ENCODE measurements around the gene ARHGAP26.

Gene ARHGAP26

DNA sequence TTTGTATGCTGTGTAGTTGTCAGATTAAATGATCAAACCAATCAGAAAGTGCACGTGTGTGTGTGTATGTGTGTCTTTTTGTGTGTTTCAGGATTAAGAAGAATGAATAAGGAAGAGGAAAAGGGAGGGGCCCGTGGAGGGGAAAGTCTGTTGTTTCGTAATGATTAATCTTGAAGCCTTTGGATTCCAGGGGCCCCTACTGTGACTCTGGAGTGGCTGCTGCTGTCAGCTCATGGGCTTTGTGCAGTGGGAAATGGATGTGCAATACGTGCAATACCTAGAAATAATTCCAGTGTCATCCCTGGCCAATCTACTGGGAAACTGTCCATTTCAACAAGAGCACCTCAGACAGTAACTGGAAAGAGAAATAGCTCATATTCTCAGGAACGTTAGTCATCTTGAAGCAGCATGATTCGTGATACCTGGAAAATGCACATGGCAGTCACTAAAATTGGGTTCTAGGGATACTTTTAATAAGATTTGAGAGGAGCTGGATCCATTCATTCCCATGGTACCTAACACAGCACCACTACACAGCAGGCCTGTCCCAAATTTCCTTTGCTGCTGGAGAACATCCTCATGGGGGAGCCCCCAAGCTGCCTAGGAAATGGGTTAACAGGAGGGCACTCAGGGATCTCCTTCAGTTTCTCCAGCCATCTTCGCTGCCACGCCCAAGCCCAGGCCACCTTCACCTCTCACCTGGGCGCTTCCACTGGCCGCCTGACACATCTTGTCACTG lies 447.1 kb downstream of the ARHGAP26 start:
- no peak for DNase-seq

DNA sequence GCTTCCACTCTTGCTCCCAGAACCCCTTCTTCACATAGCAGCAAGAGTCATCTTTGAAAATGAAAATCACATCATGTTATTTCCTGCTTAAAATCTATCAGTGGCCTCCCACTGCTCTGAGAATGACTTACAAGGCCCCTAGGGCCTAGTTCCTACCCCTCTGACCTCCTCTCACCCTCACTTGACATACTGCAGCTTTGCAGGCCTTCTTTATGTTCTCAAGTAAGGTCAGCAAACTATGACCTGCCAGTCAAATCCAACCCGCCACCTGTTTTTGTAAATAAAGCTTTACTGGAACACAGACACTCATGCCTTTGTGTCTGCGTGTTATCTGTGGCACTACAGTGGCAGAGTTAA lies 447.6 kb downstream of the ARHGAP26 start:
- DNase-seq, result no peak

DNA sequence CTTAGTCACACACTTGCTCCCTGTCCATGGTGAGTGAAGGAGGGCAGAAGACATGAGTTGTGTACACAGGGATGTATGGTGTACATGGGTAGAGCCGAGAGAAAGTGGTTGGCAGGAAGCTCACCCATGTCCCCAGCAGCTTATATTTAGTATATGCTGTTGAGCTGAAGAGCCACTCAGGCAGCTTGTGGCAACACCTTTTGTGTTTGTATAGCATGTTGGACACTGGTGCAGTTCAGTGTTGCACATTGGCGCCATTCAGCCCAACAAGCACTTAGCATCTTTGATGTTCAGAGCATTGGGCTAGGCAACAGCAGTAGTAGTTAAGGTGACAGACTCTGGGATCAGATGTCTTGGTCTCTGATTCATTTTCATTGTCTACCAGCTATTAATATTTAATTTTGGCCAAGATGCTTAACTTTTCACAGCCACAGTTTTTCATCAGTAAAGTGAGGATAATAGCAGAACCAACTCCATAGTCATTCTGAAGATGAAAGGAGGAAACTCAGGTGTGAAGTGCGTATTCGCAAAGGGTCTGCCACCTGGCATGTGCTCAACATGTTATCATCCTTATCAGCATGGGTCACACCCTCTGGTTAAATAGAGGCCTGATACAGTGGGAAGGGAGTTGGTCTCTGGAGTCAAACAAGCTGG lies 448.5 kb downstream of the ARHGAP26 start:
- DNase-seq, result peak; percentile 81

DNA sequence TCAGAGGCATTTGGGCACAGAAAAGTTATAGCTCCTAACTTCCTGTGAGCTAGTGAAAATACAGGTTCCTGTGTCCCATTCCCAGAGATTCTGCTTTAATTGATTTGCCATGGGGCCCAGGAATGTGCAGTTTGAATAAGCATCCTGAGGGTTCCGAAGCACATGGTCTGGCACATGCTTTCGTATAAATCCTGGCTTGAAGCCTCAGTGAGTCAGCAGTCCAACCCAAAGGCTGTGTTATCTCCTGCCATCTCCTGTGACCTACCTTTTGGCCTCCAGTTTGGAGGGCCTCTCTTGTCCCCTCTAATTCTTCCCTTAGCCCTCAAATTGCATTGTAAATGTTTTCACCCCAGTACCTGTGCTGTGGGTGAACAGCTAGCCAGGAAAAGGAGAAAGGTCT lies 449.5 kb downstream of the ARHGAP26 start:
- DNase-seq, result no peak

DNA sequence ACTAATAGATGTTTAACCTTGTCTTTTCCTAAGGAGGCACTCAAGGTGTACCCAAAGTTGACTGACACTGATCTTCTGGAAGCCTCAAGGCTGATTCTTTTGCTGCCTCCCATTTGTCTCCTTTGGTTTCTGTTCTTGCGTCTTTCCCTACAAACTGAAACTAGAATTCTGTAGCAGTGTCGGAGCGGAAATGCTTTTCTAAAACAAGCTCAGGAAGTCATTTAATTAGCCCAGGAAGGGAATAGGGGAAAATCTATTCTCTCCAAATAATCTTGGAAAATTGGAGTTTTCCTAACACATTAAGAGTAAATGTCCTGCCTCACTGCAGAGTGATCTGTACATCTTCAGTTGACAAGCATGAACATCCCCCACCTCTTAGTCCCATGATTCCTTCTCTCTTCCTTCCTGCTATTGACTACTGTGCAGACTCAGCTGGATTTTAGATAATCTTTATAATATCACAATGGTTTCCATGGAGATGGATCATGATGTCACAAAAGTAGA lies 450.6 kb downstream of the ARHGAP26 start:
- no peak for DNase-seq

DNA sequence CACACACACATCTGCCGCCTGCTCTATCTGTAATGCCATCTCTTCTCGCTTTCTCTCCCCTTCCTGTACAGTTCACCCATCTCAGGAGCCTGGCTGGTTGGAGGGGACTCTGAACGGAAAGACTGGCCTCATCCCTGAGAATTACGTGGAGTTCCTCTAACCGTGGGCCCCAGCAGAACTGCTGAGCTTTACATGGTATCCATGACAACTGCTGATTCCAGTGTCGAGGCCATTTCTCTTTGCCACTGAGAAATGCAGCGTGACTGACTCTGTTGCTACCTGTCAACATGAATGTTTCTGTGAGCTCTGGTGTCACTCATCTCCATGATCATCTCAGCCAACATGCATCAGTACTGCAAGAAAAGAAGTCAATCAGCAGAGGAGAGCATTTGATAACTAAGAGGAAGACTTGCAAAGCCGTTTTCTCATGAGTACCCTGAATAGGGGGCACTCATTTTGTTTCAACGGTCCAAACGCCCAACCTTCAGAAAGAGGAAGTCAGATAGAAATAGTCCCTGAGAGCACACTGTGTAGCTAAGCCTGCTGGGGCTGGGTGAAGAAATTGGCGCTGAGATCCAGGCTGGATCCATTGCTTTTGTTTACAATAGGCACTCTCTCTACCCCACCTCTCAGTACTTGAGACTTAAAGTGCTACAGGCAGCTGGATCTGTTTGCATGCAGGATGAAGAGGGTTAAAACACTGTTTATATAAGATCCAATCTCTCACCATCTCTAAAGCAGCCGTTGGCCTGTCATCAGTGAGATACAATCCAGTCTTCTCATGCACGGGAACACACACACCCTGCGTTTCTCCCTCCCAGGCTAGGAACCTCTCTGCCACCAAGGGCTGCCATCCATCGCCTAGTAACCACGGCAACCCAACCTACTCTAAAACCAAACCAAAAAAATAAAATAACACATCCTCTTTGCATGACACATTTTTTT lies 452.4 kb downstream of the ARHGAP26 start:
- peak; percentile 93 for DNase-seq

DNA sequence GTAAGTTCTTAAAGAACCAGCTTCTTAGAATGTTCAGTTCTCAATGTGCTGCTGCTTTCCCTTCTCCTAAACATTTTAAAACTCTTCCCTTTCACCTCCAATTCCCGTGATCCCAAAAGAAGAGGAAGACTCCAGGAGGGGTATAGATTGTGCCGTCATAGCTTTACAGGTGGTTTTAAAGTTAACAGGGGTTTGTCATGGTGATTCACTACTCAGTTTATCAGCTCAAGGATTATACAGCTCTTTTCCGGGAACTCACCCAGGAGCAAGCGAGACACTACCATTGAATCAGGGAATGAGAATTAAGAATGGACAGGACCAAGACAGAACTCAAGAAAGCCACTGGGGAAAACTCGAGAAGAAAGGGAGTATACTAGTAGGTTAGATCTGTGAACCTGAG lies 454.5 kb downstream of the ARHGAP26 start:
- no peak for DNase-seq

DNA sequence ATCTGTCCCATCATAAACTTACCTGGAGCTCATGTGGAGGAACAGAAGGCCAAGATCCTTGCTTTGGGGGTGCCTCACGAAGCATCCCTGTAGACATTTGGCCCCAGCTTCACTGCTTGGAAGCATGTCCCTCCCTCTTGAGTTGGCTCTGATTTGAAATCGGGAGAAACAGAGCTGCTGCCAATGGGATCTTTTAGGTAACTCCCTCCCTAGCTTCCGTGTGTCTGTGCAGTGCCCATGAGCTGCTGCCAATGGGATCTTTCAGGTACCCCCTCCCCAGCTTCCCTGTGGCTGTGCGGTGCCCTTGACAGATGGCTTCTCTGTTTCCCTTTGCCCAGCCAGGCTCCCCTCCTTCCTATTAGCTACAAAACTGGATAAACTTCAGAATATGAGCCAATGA lies 455.3 kb downstream of the ARHGAP26 start:
- no peak for DNase-seq

DNA sequence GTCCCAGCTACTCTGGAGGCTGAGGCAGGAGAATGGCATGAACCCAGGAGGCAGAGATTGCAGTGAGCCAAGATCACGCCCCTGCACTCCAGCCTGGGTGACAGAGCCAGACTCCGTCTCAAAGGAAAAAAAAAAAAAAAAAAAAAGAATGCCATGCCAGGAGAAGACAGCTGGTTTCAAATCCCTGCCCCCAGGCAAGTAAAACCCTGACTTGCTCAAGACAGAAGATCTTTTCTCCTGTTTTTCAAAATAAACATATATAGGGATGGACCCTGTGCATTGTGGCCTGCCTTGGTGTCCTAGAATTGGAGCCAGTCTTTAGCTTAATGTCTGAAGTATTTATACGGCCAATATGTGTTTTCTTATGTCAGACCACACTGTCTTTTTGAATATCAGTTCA lies 456.2 kb downstream of the ARHGAP26 start:
- no peak for DNase-seq

DNA sequence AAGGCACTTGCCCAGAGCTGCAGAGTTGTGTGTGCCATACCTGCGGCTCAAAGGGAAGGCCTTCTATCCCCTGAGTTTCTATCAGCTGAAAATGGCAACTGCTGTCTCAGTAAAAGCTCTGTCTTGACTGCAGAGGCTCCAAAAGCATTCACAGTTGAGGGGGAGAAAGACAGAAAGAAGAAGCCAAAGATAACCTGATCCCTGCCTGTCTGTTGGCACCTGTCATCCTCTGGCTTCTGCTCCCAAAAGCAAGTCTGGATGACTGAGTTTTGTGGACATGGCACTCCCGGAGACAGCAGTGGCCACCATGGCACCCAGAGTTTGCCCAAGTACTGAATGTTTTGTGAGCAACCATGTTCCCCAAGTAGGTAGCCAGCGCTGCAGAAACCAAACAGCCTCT lies 456.7 kb downstream of the ARHGAP26 start:
- no peak for DNase-seq

DNA sequence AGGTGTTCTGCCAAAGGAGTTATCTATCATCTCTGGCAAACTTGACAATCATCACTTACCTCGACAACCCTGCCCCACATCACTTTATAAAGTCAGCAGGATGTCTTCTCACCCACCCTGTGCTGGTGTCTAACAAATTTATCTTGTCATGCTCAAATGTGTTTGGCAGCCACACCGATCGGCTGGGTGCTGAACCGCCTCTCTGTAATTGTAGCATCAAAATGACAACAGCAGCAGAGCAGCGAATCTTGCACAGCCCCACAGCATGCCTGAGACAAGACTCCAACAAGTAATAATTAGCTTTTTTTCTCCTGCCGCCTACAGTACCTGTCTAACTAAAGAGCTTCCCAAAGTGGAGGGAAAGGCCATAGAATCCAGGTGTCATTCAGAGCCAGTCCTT lies 457.1 kb downstream of the ARHGAP26 start:
- DNase-seq, result no peak

DNA sequence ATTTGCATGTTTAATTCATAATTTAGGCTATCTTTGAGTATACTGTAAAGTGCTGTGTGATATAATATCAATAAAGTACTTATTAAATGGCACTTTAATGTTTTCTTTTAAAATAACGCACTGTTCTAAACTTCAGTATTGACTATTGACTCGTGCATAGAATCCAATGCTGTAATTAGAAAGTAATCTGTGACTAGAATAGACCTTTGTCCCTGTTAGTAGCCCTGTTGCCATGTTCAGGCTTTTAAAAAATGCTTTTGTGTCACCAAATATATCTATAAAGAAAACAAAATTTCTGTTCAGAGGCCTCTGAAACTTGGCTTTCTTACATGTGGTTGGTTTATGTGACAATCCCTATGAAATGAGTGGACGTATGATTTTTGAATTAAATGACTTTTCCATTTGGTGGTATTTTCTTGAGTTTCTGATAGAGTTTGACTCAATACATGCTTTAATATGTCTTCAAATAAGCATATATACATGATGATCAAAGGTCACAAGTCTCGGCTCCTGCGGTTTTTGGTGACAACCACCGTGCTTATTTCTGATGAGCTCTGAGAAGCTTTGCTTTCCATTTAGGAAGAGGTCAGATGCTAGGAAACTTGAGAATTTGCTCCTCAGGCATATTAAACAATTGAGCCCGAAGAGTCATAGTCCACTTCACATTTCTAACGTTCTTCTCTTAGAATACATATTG lies 458.6 kb downstream of the ARHGAP26 start:
- no peak for DNase-seq

DNA sequence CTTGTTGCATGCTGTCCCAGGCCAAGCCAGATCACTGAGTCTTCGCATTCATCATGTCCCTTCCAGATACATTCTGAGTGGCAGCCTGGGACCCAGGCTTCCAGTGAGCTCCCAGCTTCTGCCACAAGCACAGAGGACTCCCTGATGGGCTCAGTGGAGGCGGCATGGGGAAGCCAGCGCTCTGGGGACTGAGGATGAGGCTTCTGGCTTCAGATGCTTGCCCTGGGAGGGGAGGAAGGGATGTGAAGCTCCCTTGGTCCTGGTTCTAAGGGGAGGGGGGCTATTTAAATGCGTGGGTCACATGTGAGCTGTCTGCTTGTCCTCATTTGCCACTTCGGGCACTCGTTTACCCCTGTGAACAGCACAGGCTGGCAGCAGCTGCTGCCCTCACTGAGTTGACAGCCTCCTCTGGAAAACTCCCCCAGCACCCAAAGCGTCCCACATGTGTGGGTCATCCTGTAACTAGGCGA lies 459.3 kb downstream of the ARHGAP26 start:
- no peak for DNase-seq

DNA sequence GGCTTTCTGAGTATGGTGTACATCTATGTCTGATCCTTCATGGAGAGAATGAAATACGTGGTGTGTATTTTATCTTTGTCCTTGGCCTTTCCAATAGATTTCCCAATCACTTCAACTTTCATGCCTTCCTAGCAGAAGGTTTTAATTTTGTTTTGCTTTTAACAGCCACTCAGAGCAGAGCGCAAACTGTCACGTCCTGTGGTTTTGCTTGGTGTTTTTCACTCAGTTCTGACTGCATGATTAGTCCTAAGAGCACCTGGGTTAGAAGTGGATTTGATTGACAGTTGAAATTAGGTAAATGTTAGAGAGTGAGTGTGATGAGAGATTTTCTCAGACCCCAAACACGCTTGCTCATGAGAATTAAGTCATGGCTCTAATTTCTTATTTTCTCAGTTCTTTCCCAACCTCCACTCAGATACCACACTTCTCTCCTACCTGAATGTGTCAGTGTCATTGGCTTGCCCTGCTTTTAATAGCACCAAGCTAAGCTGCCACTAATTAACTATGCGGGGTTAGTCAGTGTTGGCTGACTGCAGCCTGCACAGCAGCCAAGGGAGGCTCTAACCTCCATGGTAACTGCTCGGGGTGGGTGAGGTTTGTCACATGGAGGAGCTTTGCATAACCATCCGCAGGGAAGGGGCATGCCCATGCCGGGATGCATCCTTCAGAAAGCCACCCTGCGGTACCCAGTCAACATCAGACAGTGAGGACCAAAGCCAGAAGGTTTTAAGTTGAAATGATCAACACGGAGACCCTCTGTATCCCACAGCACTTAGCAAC lies 459.9 kb downstream of the ARHGAP26 start:
- DNase-seq, result no peak

DNA sequence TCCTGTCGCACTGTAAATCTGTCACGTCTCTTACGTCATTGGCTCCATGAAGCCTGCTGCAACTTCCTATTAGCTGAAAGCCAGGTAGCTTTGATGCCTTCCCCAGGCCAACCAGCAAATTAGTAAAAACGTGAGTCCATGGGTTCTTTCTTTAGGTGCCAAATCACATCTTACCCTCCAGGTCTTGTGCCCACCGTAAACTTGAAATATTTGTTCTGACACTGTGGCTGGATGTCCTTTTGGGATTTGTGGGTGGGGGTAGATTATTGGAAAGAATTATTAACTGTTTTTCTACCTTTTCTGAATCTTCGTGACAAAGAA lies 460.5 kb downstream of the ARHGAP26 start:
- DNase-seq, result no peak

DNA sequence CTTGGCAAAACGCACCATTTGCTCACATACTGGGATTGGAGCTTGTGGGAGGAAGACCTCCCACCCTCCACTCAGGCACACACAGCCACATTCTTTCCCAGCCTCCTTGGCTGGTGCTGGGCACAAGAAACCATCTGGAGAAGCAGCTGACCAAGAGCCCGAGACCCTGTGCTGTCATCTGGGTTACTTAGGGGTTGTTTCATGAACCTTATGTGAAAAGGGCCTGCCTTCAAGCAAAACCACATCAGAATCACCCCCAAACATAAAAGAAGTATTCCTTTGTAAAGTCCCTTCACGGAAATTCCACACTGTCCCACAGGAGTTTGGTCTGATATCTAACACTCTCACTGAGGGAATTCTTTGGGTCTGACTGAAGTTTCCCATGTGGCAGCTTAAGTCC lies 461.2 kb downstream of the ARHGAP26 start:
- DNase-seq, result no peak

DNA sequence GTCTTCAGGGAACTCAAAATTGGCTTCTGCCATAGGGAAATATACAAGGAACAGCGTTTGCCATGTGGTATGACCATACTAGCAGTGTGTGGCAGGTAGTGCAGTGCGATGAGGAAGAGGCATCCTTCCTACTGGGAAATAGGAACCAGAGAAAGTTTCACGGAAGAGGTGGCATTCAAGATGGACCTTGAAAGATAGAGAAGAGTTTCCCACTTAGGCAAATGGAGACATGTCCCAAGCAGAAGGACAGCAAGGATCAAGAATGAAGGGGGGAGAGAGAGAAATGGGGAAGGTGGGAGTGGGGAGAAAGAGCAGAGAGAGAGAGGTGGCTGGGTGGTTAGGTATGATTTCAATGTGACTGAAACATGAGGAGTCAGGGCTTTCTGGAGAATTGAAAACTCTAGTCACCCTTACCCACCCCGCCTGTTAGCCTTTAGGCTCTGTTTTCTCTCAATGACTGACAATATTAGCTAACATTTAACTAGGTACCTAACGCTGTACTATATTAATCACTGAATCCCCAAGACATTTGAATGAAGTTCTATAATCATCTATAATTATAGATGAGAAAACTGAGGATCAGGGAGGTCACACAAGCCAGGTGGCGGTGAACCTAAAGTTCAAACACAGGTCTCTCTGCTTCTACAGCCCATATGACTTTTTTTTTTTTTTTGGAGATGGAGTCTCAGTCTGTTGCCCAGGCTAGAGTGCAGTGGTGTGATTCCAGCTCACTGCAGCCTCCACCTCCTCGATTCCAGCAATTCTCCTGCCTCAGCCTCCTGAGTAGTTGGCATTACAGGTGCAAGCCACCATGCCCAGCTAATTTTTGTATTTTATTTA lies 462.0 kb downstream of the ARHGAP26 start:
- no peak for DNase-seq

DNA sequence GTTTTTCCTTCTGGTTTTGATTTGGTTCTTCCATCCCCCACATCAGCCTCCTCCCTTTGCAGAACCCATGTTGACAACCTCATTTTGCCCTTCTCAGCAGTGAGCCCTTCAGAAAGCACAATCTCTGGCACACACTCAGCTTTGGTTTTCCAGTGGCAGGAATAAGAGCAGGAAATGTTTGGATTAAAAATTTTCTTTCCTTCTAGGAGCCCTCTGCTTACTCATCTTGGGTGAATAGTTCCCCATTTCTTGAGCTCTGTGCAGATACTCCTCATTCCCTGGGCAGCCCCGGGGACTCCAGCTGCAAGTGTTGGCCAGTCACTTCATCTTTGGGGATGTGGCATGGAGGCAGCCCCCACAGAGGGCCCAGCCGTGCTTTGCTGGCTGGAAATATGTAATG lies 462.9 kb downstream of the ARHGAP26 start:
- no peak for DNase-seq

DNA sequence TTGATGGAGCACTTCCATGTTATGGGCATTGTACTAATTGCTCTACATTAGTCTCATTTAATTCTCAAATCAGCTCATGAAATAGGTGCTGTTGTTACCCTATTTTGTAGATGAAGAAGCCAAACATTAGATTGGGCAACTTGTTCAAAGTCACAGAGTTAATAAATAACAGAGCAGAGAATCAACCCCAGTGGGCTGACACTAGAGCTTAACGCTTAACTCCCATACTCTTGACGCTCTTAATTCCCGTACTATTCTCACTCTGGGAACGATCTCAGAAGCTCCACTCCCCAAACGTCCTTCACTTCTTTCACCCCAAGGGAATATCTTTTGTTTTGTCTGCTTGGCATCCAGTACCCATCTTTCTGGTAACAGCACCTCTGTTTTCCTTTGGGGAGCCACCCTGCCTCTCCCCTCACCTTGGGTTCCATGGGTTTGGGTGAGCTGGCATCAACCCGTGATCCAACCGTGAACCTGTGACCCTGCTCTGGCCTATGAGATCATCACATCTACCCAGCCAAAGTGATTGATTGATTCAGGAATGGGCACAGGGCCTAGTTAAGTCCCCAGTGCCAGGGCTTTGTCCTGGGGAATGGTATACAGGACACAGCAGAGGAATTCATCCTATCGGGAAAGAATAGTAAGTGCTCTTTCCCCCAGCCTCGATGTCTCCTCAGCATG lies 464.1 kb downstream of the ARHGAP26 start:
- no peak for DNase-seq

DNA sequence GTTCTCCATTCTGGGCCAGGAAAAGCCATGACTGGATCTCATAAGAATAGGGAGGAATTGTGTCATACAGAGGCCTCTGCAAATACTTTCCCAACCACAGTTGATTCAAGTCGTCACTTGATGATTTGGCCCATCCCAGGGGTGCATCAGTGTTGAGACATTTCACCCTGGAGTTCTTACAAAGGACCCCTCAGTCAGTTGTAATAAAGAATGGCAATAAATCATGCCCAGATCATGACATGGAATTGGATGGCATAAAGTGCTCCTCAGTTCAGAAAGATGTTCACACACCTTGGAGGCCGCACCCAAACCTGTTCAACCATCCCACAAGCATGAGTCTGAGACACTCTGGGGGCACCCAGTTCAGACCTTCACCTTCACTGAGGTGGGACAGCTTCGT lies 465.2 kb downstream of the ARHGAP26 start:
- no peak for DNase-seq

DNA sequence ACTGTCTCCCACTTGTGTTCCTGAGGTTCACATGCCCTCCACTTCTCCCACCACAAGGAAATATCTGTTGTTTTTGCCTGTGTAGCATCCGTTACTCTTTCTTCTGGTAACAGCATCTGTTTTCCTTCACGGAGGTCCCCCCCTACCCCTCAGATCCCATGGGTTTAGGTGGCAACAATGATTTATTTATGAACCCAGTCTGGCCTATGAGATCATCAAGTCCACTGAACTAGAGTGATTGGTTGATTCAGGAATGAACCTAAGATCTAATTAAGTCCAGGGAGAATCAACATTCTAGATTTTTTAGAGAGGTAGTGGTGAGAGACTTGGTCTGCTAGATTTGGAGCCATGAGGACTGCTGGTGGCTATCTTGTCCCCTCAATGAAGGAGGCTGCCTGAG lies 466.5 kb downstream of the ARHGAP26 start:
- DNase-seq, result no peak
